ENCODE data around the gene GARIN5B. TPM values are rescaled to one million over a fixed set of nuclear protein-coding genes. Genes with fewer than 3 reads are reported as not detected.
A peak's percentile ranks its signal among the peaks of the same experiment; 100 is the strongest.
"Not testable (repeated sequence)": the region's sequence is repeated elsewhere in the genome, so short reads cannot be mapped to it uniquely, and the experiment has no call there.

The GARIN5B gene
- not detected in 2 replicates for total RNA-seq

DNA sequence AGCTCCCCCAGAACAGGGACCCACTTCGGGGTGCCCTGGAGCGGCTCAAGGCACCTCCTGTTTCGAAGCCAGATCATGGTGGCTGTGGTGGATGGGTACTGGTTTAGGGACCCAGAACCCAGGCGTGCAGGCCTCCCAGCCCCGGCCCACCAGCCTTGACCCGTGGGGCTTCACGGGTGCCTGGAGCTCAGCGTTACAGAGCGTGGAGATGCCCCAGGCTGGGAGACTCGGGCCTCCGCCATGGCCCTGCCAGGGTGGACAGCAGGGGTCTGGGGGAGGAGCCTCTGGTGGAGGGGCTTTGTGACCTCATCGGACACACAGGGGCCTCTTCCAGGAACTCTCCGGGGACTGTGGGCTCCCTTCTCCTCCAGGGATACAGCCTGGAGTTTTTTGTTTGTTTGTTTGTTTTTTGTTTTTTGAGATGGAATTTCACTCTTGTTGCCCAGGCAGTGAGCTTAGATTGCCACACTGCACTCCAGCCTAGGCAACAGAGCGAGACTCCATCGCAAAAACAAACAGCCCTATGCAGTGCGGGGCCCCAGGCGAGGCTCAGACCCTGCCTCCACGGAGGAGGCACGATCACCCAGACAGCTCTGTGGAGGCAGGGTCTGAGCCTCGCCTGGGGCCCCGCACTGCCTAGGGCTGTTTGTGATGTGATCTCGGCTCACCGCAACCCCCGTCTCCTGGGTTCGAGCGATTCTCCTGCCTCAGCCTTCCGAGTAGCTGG is at the start of gene GARIN5B:
TSS of gene GARIN5B (minus strand) at position 271 of the 727 bp plus-strand sequence. CDS start at position 77, 194 bp downstream.
- no peak for DNase-seq (ENCODE audit: low read depth, low spot score)

DNA sequence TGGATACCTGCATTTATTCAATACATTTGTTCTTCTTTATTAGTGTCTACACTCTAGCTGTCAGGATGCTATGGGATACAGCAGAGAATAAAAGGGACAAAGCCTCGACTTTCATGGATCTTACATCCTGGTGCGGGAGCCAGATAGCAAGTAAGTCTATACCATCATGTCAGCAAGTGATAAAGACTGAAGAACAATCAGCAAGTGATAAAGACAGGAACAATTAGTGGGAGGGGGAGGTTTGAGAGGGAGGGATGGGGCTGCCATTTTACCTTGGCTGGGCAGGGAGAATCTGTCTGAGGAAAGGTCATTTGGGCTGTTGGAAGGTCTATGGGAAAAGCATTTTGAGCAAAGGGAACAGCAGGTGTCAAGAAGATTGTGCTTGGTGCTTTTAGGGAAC is 47.1 kb upstream of the GARIN5B start:
- DNase-seq (ENCODE audit: low read depth, low spot score) = no peak

GRCh38 chr19:55409179-55409578 is 46.1 kb upstream of the GARIN5B start:
- not testable (repeated sequence) for DNase-seq (ENCODE audit: low read depth, low spot score)

- DNase-seq (ENCODE audit: low read depth, low spot score) = no peak
Measured at GRCh38 chr19:55408533-55408872, 45.4 kb upstream of the GARIN5B start.

GRCh38 chr19:55407800-55408532 is 44.9 kb upstream of the GARIN5B start:
- DNase-seq (ENCODE audit: low read depth, low spot score) = peak; percentile 99

DNA sequence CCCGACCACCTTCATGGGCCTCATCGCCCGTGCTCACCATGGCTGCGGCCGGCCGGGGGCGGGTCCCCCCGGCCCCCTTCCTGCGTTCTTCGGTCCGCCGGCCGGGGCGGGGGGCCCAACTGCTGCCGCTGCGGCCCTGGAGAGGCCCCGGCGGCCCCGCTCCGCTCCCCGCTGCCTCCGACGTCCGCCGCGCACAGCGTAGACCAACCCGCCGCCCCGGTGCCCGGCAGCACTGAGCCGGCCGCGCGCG is 44.4 kb upstream of the GARIN5B start, which contains the start of gene UBE2S:
TSS of gene UBE2S (minus strand) at position 239 of the 250 bp plus-strand sequence. CDS start at position 40, 199 bp downstream.
- DNase-seq (ENCODE audit: low read depth, low spot score) = not testable (repeated sequence)

DNA sequence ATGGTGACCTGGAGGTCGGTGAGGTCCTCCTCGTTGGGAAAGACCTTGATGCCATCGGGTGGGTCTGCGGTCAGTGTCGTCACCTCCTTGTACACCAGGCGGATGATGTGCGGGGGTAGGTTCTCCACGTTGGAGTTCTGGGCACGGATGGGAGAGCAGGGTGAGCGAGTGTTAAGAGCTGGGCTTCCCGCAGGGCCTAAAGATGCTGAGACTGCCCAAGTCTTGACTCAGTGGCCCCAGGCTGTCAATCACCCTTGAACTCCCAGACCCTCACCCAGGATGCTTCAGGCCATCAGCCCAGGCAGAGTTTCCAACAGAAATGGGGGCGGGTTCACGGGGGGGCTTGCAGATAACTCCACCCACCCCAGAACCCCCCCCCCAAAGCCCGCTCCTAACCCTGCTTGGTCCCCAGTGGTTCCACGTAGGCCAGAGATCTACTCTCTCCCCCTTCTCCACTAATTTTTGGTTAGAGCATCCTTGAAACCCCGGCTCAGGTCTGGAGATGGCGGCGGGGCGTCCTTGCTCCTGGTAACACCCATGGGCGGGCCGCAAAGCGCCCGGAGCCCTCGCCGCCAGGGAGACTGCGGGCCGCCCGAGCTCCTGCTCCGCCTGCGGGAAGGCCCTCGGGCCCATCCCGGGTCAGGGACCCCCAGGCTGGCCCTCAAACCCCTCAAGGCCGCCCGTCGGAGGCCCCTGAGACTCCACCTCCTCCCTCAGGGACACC is 43.9 kb upstream of the GARIN5B start:
- DNase-seq (ENCODE audit: low read depth, low spot score) = no peak

DNA sequence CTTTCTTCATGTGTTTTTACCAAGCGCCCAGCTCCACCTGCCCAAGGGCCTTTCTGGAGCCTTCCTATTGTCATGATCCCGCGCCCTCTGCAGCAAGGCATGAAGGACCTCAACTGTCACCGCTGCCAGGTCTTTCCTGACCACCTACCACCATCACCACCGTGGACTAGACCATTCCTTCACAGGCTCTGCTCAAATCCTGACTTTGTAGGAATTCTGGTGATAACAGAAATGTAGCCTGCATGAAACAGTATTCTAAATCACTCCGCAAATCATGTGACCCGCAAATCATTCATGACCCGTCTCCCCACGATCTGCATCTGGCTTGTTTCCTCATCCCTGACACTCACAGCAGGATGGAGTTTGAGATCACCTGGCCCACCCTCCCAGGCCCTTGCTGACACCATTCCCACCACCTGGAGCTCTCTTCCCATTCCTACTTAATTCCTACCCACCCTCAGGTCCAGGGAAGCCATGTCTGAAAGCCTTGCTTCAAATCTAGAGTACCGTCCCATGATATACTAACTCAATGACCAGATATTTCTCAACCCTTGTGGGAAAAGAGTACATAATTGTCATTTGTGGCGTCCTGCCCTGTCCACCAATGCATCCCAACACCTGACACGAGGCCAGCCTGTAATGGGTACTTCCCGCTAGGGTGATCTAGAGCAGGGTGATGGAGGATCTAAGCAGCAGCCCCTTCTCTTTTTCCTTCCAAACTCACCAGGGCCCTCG is 43.2 kb upstream of the GARIN5B start:
- DNase-seq (ENCODE audit: low read depth, low spot score) = no peak

DNA sequence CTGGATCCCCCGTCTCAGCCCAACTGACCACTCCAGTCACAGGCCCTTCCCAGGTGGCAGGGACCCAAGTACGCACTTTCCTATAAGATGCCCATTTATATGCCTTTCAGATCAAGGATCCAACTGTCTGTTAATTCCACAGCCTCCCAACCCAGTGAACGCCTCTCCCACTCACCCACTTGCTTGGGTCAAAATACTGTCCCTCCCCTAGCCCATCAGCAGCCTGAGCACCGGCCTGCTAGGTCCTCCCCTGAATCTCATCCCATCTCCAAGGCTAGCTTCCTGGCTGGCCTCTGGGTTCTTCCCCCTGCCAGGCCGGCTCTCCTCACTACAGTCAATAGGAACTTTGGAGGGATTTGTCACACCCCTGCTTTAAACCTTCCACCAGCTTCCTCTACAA is 42.6 kb upstream of the GARIN5B start:
- no peak for DNase-seq (ENCODE audit: low read depth, low spot score)

- no peak for DNase-seq (ENCODE audit: low read depth, low spot score)
Measured at GRCh38 chr19:55402509-55402908, 39.4 kb upstream of the GARIN5B start.

- DNase-seq (ENCODE audit: low read depth, low spot score) = not testable (repeated sequence)
Measured at GRCh38 chr19:55401390-55401789, 38.3 kb upstream of the GARIN5B start.

DNA sequence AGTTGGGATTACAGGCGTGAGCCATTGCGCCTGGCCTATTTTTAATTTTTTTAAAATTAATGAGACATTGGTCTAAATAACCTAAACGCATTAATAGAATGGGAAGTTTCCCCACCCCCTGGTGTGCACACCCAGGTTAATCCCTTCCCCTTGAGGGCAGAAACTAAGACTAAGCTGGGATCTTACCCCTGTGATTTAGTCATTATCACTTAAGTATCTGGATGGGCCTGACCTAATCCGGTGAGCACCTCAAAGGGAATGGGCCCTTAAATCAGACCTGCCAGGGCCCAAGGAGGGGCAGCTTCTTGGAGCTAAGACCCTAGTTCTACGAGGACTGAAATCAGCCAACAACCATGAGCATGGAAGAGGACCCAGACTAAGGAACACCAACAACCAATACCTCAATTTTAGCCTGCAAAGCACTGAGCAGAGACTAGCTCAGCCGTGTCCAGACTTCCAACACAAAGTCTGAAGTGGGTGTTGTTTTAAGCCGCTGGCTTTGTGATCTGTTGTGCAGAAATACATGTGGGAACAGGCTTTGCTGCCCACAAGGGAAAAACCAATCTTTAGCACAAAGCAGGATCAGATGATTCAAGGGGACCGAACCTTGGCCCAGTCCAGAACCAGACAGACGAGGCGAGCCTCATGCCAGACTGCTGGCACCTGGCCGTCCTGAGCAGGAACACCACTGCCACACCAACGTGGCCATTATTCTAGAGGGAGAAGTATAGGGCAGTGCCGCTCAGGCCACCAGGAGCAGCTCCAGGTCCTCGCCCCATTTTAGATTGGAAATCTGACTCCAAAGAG is 37.4 kb upstream of the GARIN5B start:
- no peak for DNase-seq (ENCODE audit: low read depth, low spot score)

GRCh38 chr19:55398200-55398925 is 35.3 kb upstream of the GARIN5B start:
- no peak for DNase-seq (ENCODE audit: low read depth, low spot score)

- no peak for DNase-seq (ENCODE audit: low read depth, low spot score)
Measured at GRCh38 chr19:55392820-55393761, 30.0 kb upstream of the GARIN5B start.

- DNase-seq (ENCODE audit: low read depth, low spot score) = no peak
Measured at GRCh38 chr19:55391702-55392615, 28.9 kb upstream of the GARIN5B start.

DNA sequence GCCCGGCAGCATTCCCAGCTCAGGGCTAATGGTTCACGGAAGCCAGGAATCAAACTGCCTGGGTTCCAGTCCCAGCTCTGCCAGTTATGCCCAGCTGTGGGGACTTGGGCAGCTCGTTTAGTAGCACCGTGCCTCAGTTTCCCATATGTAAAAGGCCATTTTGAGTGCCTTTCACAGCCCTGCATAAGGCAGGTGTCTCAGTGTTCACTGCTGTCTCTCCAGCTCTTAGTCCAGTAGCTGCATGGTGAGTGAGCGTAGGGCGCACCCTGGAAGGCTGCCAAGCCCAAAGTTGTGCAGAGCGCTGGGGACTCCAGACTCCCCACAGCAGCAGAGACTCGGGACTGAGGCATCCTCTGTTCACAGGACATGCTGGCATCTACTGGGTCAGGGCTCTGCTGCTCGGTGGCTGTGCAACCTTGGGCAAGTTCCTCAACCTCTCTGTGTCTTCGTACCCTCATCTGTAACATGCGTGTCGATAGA is 28.2 kb upstream of the GARIN5B start:
- no peak for DNase-seq (ENCODE audit: low read depth, low spot score)

GRCh38 chr19:55390461-55390880 is 27.4 kb upstream of the GARIN5B start:
- no peak for DNase-seq (ENCODE audit: low read depth, low spot score)
